Uterus (tissue), 2 donors: ENCODE measurements around the gene GSG1L.

ENCODE experiments used
- CTCF ChIP-seq, 4 experiments: fragments of 200-600 bp in 2 of 4; fragments of 450-650 bp in 2 of 4; sonication (generic) in 2 of 4; IDR thresholded peaks; one replicate each; pipeline ENCODE4 v1.5.1; 2016 to 2019; ENCODE audit warnings: antibody characterized with exemption in 4 of 4, mild to moderate bottlenecking in 2 of 4, moderate library complexity in 1 of 4
- POLR2A ChIP-seq, 2 donors: fragments of 450-650 bp; IDR thresholded peaks; one replicate each; pipeline ENCODE4 v1.6.1; 2016; ENCODE audit warnings: antibody characterized with exemption in 2 of 2, mild to moderate bottlenecking in 1 of 2, moderate library complexity in 1 of 2

- no peak for TF ChIP-seq CTCF (IDR thresholded peaks at IDR 0.05)
- TF ChIP-seq POLR2A (IDR thresholded peaks at IDR 0.05) = no peak
Measured at GRCh38 chr16:28092721-28093384, 29.3 kb upstream of the GSG1L start.
